ENCODE measurements around the gene GBX1. TPM values are rescaled to one million over a fixed set of nuclear protein-coding genes. Genes with fewer than 3 reads are reported as not detected.

Gene GBX1
- total RNA-seq, 2 donors from 2014 or later: not detected

- ATAC-seq (ENCODE audit: insufficient number of reproducible peaks, low FRiP score, low read depth): no peak
- Histone ChIP-seq H3K27ac (no peak overlapping the region), H3K9me3 (no peaks in the 10 kb centered on the region), H3K4me3 (no peak overlapping the region), H3K27me3 (replicated peaks; ENCODE audit: insufficient read depth) (no peaks in the 10 kb centered on the region), H3K4me1 (ENCODE audit: control insufficient read depth in 1 of 2, low read depth in 2 of 2) (no peaks in the 10 kb centered on the region), H3K36me3 (peaks cover 6% of the 10 kb centered on the region)
- no peak for TF ChIP-seq CTCF (IDR thresholded peaks at IDR 0.05)
- DNase-seq (ENCODE audit: low spot score): no peak
These were observed 18.9 kb downstream of the GBX1 start for GRCh38 chr7:151148319-151149259.

DNA sequence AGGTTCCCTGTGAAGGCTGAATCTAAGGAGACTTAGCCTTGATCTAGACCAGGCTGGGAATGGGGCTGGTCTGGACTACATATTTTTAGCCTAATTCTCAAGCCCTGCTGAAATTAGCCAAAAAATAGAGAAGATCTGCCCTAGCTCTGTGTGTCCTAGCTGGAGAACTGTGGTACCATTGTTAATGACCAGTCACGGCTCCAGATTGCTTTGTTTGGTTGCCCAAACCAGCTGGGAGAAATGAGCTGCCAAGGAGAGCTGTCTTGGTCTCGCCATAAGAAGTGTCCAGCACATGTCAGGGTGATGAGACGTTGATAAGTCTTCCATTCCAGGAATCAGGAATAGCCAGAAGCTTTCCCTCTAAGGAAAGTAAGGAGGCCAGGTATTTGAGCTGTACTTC, 20.7 kb downstream of the GBX1 start:
- DNase-seq (ENCODE audit: low spot score) (no peak), ATAC-seq (ENCODE audit: insufficient number of reproducible peaks, low FRiP score, low read depth) (no peak)
- Histone ChIP-seq H3K4me3 (no peak overlapping the region), H3K27me3 (replicated peaks; ENCODE audit: insufficient read depth) (no peaks in the 10 kb centered on the region), H3K4me1 (ENCODE audit: control insufficient read depth in 1 of 2, low read depth in 2 of 2) (no peaks in the 10 kb centered on the region), H3K36me3 (peaks cover 22% of the 10 kb centered on the region), H3K9me3 (no peaks in the 10 kb centered on the region), H3K27ac (no peak overlapping the region)
- TF ChIP-seq CTCF (IDR thresholded peaks at IDR 0.05): no peak

DNA sequence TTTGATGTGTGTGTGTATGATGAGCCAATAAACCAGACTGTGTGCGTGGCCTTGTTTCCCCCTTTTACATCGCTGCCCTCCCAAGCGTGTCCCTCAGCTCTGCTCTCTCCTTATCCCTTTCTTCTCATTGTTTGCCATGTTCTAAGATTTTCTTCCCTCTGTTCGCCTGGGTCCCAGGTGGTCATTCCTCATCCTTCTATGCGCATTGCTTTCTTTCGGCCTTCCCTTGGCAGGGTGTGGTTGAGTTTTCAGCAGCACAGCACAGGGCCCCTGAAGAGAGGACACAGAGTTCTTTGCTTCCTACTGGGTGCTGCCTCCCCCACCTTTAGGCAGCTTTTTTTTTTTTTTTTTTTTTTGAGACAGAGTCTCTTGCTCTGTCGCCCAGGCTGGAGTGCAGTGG, 23.1 kb downstream of the GBX1 start:
- ATAC-seq (ENCODE audit: insufficient number of reproducible peaks, low FRiP score, low read depth) (no peak), DNase-seq (ENCODE audit: low spot score) (no peak)
- no peak for TF ChIP-seq CTCF (IDR thresholded peaks at IDR 0.05)
- H3K27me3 ChIP-seq (replicated peaks; ENCODE audit: insufficient read depth): no peaks in the 10 kb centered on the region
- H3K27ac ChIP-seq: no peak overlapping the region
- peaks cover 22% of the 10 kb centered on the region for H3K36me3 ChIP-seq
- no peaks in the 10 kb centered on the region for H3K9me3 ChIP-seq
- H3K4me1 ChIP-seq (ENCODE audit: control insufficient read depth in 1 of 2, low read depth in 2 of 2): no peaks in the 10 kb centered on the region
- no peak overlapping the region for H3K4me3 ChIP-seq

DNA sequence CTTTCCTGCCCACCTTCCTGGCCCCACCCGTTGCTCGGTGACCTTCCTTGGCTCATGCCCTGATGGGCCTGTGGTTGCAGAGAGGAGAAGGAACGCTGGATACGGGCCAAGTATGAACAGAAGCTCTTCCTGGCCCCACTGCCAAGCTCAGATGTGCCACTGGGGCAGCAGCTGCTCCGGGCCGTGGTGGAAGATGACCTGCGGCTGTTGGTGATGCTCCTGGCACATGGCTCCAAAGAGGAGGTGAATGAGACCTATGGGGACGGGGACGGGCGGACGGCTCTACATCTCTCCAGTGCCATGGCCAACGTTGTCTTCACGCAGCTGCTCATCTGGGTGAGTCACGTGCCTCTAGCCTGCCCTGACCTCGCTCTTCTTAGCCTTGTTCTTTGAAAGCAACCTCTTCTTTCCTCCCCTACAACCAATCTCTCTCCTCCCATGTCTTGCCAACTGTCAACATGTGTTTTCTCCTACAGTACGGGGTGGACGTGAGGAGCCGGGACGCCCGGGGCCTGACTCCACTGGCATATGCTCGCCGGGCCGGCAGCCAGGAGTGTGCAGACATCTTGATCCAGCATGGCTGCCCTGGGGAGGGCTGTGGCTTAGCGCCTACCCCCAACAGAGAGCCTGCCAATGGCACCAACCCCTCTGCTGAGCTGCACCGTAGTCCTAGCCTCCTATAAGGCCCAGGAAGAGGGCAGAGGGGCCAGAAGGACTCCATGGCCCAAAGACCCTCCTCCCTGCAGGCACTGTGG, 24.1 kb downstream of the GBX1 start:
- peaks cover 22% of the 10 kb centered on the region for H3K36me3 ChIP-seq
- H3K4me1 ChIP-seq (ENCODE audit: control insufficient read depth in 1 of 2, low read depth in 2 of 2): no peaks in the 10 kb centered on the region
- H3K9me3 ChIP-seq: no peaks in the 10 kb centered on the region
- H3K27me3 ChIP-seq (replicated peaks; ENCODE audit: insufficient read depth): no peaks in the 10 kb centered on the region
- DNase-seq (ENCODE audit: low spot score) (no peak), ATAC-seq (ENCODE audit: insufficient number of reproducible peaks, low FRiP score, low read depth) (no peak)
- no peak for TF ChIP-seq CTCF (IDR thresholded peaks at IDR 0.05)
- no peak overlapping the region for H3K27ac ChIP-seq
- no peak overlapping the region for H3K4me3 ChIP-seq

GRCh38 chr7:151142686-151143040, 24.8 kb downstream of the GBX1 start:
- Histone ChIP-seq H3K4me3 (no peak overlapping the region), H3K27me3 (replicated peaks; ENCODE audit: insufficient read depth) (no peaks in the 10 kb centered on the region), H3K36me3 (peaks cover 22% of the 10 kb centered on the region), H3K9me3 (no peaks in the 10 kb centered on the region), H3K4me1 (ENCODE audit: control insufficient read depth in 1 of 2, low read depth in 2 of 2) (no peaks in the 10 kb centered on the region), H3K27ac (no peak overlapping the region)
- no peak for DNase-seq (ENCODE audit: low spot score)
- no peak for TF ChIP-seq CTCF (IDR thresholded peaks at IDR 0.05)
- ATAC-seq (ENCODE audit: insufficient number of reproducible peaks, low FRiP score, low read depth): no peak

Data from thoracic aorta (tissue), 2 donors.